22Rv1 (cell line): ENCODE data around the gene PCGF1.

ENCODE experiments used
- H3K27ac ChIP-seq: fragments of 450-650 bp; 2 replicates; pipeline ENCODE4 v1.5.1; 2017
- ZFX ChIP-seq: fragments of 450-650 bp; IDR thresholded peaks from 2 replicates; pipeline ENCODE4 v1.6.1; 2017; ENCODE audit warnings: antibody characterized with exemption, borderline replicate concordance
- TF ChIP-seq, protein P1 (sequence below): fragments of 450-650 bp; IDR thresholded peaks from 2 replicates; pipeline ENCODE4 v1.5.1; 2017; ENCODE audit warnings: mild to moderate bottlenecking

Gene PCGF1

GRCh38 chr2:74513605-74514367 lies 6.3 kb upstream of the PCGF1 start:
- H3K27ac ChIP-seq = peak overlapping the region; percentile 44
- TF ChIP-seq, protein P1, sequence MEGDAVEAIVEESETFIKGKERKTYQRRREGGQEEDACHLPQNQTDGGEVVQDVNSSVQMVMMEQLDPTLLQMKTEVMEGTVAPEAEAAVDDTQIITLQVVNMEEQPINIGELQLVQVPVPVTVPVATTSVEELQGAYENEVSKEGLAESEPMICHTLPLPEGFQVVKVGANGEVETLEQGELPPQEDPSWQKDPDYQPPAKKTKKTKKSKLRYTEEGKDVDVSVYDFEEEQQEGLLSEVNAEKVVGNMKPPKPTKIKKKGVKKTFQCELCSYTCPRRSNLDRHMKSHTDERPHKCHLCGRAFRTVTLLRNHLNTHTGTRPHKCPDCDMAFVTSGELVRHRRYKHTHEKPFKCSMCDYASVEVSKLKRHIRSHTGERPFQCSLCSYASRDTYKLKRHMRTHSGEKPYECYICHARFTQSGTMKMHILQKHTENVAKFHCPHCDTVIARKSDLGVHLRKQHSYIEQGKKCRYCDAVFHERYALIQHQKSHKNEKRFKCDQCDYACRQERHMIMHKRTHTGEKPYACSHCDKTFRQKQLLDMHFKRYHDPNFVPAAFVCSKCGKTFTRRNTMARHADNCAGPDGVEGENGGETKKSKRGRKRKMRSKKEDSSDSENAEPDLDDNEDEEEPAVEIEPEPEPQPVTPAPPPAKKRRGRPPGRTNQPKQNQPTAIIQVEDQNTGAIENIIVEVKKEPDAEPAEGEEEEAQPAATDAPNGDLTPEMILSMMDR = no peak
- no peak for TF ChIP-seq ZFX

DNA sequence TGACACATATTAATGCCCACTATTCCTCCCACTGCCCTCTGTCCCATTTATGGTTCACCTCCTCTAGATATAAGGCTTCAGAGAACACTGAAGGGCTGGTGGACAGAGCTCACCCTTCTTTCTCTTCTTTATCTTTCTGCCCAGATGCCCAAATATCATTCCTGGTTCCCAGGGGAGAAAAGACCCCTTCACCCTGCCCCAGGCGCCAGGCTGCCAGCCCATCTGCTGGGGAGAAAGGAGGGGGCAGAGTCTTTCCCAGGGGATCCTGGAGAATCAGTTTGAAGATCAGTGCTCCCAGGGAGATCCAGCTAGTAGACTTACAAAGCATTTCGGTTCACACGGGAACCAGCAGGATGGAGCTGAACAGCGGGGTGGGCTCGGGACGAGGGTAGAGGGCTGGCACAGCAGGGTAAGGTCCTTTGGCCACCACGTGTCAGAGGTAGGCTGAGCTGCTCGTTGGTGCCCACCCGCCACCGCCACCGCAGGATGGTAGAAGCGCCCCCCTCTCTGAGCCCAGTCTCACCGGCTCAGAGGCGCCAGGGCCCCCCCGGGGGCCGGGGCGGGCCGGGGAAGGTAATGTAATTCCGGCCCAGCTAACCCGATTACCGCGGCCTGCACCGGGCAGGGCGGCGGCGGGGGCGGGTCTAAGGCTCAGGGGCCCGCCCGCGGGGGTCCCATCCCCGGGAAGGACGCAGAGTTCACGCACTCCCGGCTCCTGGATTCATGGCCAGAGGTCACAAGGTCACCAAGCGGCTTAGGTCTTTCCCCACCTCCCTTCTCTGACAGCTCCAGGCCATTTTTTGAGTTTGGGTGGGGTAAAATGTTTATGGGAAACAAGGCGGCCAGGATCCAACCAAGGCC lies 5.5 kb upstream of the PCGF1 start:
- peak overlapping the region; percentile 44 for H3K27ac ChIP-seq

DNA sequence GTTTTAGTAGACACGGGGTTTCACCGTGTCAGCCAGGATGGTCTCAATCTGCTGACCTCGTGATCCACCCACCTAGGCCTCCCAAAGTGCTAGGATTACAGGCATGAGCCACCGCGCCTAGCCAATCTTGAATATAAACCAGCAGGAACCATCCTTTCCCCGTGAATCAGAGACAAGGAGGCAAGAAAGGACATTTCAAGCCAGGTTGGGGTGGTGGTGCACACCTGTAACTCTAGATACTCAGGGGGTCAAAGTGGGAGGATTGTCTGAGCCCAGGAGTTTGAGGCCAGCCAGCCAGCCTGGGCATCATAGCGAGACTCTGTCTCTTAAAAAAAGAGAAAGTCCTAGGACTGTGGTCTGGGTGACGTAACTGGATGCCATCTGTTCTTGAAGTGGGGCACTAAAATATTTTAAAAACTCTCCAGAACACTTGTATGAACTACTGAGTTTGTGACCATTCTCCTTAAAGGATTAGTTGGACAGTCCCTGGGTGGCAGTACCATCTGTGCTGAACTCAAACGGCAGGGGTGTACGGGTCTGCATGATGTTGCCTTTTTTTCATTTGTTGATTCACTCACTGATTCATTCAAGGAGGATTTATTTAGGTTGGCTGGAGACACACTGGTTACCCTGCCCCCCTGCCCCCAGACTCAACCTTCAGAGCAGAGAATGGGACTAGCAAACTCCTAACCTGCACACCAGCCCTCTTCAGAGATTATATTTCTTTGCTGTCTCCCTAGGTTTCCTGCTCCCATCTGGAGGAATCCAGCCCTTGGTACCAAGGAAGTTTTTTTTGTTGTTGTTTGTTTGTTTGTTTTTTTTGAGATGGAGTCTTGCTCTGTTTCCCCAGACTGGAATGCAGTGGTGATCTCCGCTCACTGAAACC lies 3.9 kb upstream of the PCGF1 start:
- no peak for TF ChIP-seq ZFX
- TF ChIP-seq, protein P1 = no peak
- no peak overlapping the region for H3K27ac ChIP-seq

More for the DNA sequence above, 5.5 kb upstream of the PCGF1 start:
- TF ChIP-seq, protein P1 = no peak
- no peak for TF ChIP-seq ZFX

- TF ChIP-seq, protein P1 = no peak
- TF ChIP-seq ZFX = no peak
- H3K27ac ChIP-seq = no peak overlapping the region
These were observed 2.8 kb upstream of the PCGF1 start for GRCh38 chr2:74510272-74510671.

- H3K27ac ChIP-seq = peak overlapping the region; percentile 97
- no peak for TF ChIP-seq ZFX
- TF ChIP-seq, protein P1 = no peak
These were observed 528 bp upstream of the PCGF1 start for GRCh38 chr2:74507926-74508520.

- TF ChIP-seq, protein P1 = no peak
- TF ChIP-seq ZFX = no peak
- H3K27ac ChIP-seq = peak overlapping the region; percentile 97
These were observed 1.8 kb downstream of the PCGF1 start for GRCh38 chr2:74505448-74506246.
